GM12873 (cell line): ENCODE results near the gene FBXO45.
A peak's percentile ranks its signal among the peaks of the same experiment; 100 is the strongest.

Source experiments
- CTCF ChIP-seq: IDR thresholded peaks from 2 replicates; pipeline ENCODE4 v1.5.1; 2012; ENCODE audit warnings: low read depth, mild to moderate bottlenecking, moderate library complexity, low read length, control low read depth; ENCODE audit not compliant: insufficient read depth; ENCODE audit errors: missing control alignments

Gene FBXO45

GRCh38 chr3:196602673-196603072, 34.2 kb downstream of the FBXO45 start:
- TF ChIP-seq CTCF = no peak

GRCh38 chr3:196603683-196604082, 35.2 kb downstream of the FBXO45 start:
- no peak for TF ChIP-seq CTCF

- no peak for TF ChIP-seq CTCF
Measured at GRCh38 chr3:196604548-196604947, 36.1 kb downstream of the FBXO45 start.

GRCh38 chr3:196608693-196609092, 40.2 kb downstream of the FBXO45 start:
- no peak for TF ChIP-seq CTCF

GRCh38 chr3:196609343-196609775, 40.9 kb downstream of the FBXO45 start:
- peak; percentile 82 for TF ChIP-seq CTCF

GRCh38 chr3:196609805-196610515, 41.5 kb downstream of the FBXO45 start:
- no peak for TF ChIP-seq CTCF

GRCh38 chr3:196611761-196612483, 43.5 kb downstream of the FBXO45 start:
- TF ChIP-seq CTCF = no peak
